Dendritic cell treated with granulocyte-macrophage colony-stimulating factor and Interleukin-4, amounts not matched to agents 40 ng/mL and 50 ng/mL, for 4 days (primary cell): ENCODE measurements around the gene LMO4.

Source experiments
- H3K27ac Mint-ChIP-seq: one replicate; pipeline ENCODE4 v1.8.0; 2022; ENCODE audit warnings: mild to moderate bottlenecking, mixed read lengths
- H3K27me3 Mint-ChIP-seq: one replicate; pipeline ENCODE4 v1.8.0; 2022; ENCODE audit warnings: mild to moderate bottlenecking, mixed read lengths
- H3K36me3 Mint-ChIP-seq: one replicate; pipeline ENCODE4 v1.8.0; 2022; ENCODE audit warnings: low read depth, mixed read lengths
- H3K4me1 Mint-ChIP-seq: one replicate; pipeline ENCODE4 v1.8.0; 2022; ENCODE audit warnings: low read depth, mixed read lengths
- H3K4me3 Mint-ChIP-seq: one replicate; pipeline ENCODE4 v1.8.0; 2022; ENCODE audit warnings: mild to moderate bottlenecking, moderate library complexity, mixed read lengths
- H3K9me3 Mint-ChIP-seq: one replicate; pipeline ENCODE4 v1.8.0; 2022; ENCODE audit warnings: mixed read lengths
- intact Hi-C: fragments of 100-400 bp; cut with micrococcal nuclease; formaldehyde crosslinking; loops from one replicate; pipeline ENCODE4 v1.15.0; 2022

LMO4 gene

GRCh38 chr1:87328272-87329050, at the start of gene LMO4:
TSS of gene LMO4 (plus strand) at chr1:87328880. CDS start at chr1:87332016, 3,136 bp downstream.
- H3K4me3 Mint-ChIP-seq = peak within 1 kb of the TSS; percentile 96
- peaks cover 28% of the 10 kb centered on the region for H3K4me1 Mint-ChIP-seq
- intact Hi-C loops = loop anchor here (10.0 kb wide), 2 partner anchors 536 to 554 kb away; no protein-coding TSS in a partner anchor
- peaks cover 3% of the 10 kb centered on the region for H3K27me3 Mint-ChIP-seq
- peaks cover 42% of the 10 kb centered on the region for H3K36me3 Mint-ChIP-seq
- peak within 1 kb of the TSS; percentile 98 for H3K27ac Mint-ChIP-seq
- H3K9me3 Mint-ChIP-seq = no peaks in the 10 kb centered on the region

- intact Hi-C loops = no loop called here
- Mint-ChIP-seq H3K27ac (no peak overlapping the region), H3K9me3 (no peaks in the 10 kb centered on the region), H3K4me3 (no peak overlapping the region), H3K27me3 (no peaks in the 10 kb centered on the region), H3K36me3 (no peaks in the 10 kb centered on the region), H3K4me1 (no peaks in the 10 kb centered on the region)
These were observed 49.2 kb upstream of the LMO4 start for GRCh38 chr1:87279536-87279875.

GRCh38 chr1:87279966-87280535, 48.6 kb upstream of the LMO4 start:
- no peak overlapping the region for H3K27ac Mint-ChIP-seq
- H3K27me3 Mint-ChIP-seq = no peaks in the 10 kb centered on the region
- no peak overlapping the region for H3K4me3 Mint-ChIP-seq
- H3K9me3 Mint-ChIP-seq = no peaks in the 10 kb centered on the region
- no peaks in the 10 kb centered on the region for H3K36me3 Mint-ChIP-seq
- no peaks in the 10 kb centered on the region for H3K4me1 Mint-ChIP-seq
- intact Hi-C loops = no loop called here

- H3K36me3 Mint-ChIP-seq = no peaks in the 10 kb centered on the region
- H3K4me3 Mint-ChIP-seq = no peak overlapping the region
- H3K9me3 Mint-ChIP-seq = no peaks in the 10 kb centered on the region
- H3K27ac Mint-ChIP-seq = no peak overlapping the region
- intact Hi-C loops = no loop called here
- H3K4me1 Mint-ChIP-seq = no peaks in the 10 kb centered on the region
- no peaks in the 10 kb centered on the region for H3K27me3 Mint-ChIP-seq
These were observed 44.0 kb upstream of the LMO4 start for GRCh38 chr1:87284456-87285240.

- Mint-ChIP-seq H3K27ac (no peak overlapping the region), H3K9me3 (no peaks in the 10 kb centered on the region), H3K36me3 (no peaks in the 10 kb centered on the region), H3K27me3 (peaks cover 3% of the 10 kb centered on the region), H3K4me3 (no peak overlapping the region), H3K4me1 (peaks cover 5% of the 10 kb centered on the region)
- intact Hi-C loops = loop anchor here (5.0 kb wide), 2 partner anchors 159 to 771 kb away; no protein-coding TSS in a partner anchor
These were observed 37.6 kb upstream of the LMO4 start for GRCh38 chr1:87291107-87291506.

GRCh38 chr1:87292684-87293493, 35.8 kb upstream of the LMO4 start:
- Mint-ChIP-seq H3K27me3 (peaks cover 3% of the 10 kb centered on the region), H3K36me3 (no peaks in the 10 kb centered on the region), H3K9me3 (no peaks in the 10 kb centered on the region), H3K4me1 (peaks cover 14% of the 10 kb centered on the region), H3K27ac (no peak overlapping the region), H3K4me3 (no peak overlapping the region)
- intact Hi-C loops = loop anchor here (1.0 to 5.0 kb wide), 3 partner anchors 161 to 769 kb away; no protein-coding TSS in a partner anchor

- Mint-ChIP-seq H3K36me3 (no peaks in the 10 kb centered on the region), H3K27me3 (peaks cover 3% of the 10 kb centered on the region), H3K27ac (no peak overlapping the region), H3K4me1 (peaks cover 18% of the 10 kb centered on the region), H3K9me3 (no peaks in the 10 kb centered on the region), H3K4me3 (no peak overlapping the region)
- intact Hi-C loops = loop anchor here (5.0 kb wide), 2 partner anchors 162 to 768 kb away; no protein-coding TSS in a partner anchor
These were observed 34.0 kb upstream of the LMO4 start for GRCh38 chr1:87294633-87295032.

- no peaks in the 10 kb centered on the region for H3K36me3 Mint-ChIP-seq
- no peak overlapping the region for H3K4me3 Mint-ChIP-seq
- intact Hi-C loops = no loop called here
- H3K4me1 Mint-ChIP-seq = peaks cover 24% of the 10 kb centered on the region
- H3K9me3 Mint-ChIP-seq = no peaks in the 10 kb centered on the region
- H3K27me3 Mint-ChIP-seq = peaks cover 1% of the 10 kb centered on the region
- H3K27ac Mint-ChIP-seq = no peak overlapping the region
These were observed 33.1 kb upstream of the LMO4 start for GRCh38 chr1:87295445-87296110.

- Mint-ChIP-seq H3K27me3 (peaks cover 1% of the 10 kb centered on the region), H3K27ac (no peak overlapping the region), H3K4me3 (no peak overlapping the region), H3K36me3 (no peaks in the 10 kb centered on the region), H3K9me3 (no peaks in the 10 kb centered on the region), H3K4me1 (peaks cover 26% of the 10 kb centered on the region)
- intact Hi-C loops = no loop called here
These were observed 32.5 kb upstream of the LMO4 start for GRCh38 chr1:87296206-87296605.

GRCh38 chr1:87299661-87300060, 29.0 kb upstream of the LMO4 start:
- H3K4me3 Mint-ChIP-seq = no peak overlapping the region
- peaks cover 31% of the 10 kb centered on the region for H3K4me1 Mint-ChIP-seq
- no peaks in the 10 kb centered on the region for H3K9me3 Mint-ChIP-seq
- H3K27me3 Mint-ChIP-seq = no peaks in the 10 kb centered on the region
- no peak overlapping the region for H3K27ac Mint-ChIP-seq
- no peaks in the 10 kb centered on the region for H3K36me3 Mint-ChIP-seq
- intact Hi-C loops = no loop called here

GRCh38 chr1:87300628-87301027, 28.1 kb upstream of the LMO4 start:
- intact Hi-C loops = no loop called here
- Mint-ChIP-seq H3K4me3 (no peak overlapping the region), H3K4me1 (peaks cover 37% of the 10 kb centered on the region)

GRCh38 chr1:87305151-87305550, 23.5 kb upstream of the LMO4 start:
- Mint-ChIP-seq H3K36me3 (no peaks in the 10 kb centered on the region), H3K4me1 (peaks cover 19% of the 10 kb centered on the region), H3K27me3 (no peaks in the 10 kb centered on the region), H3K27ac (no peak overlapping the region), H3K9me3 (no peaks in the 10 kb centered on the region), H3K4me3 (no peak overlapping the region)
- intact Hi-C loops = no loop called here

More at GRCh38 chr1:87300628-87301027, 28.1 kb upstream of the LMO4 start:
- H3K36me3 Mint-ChIP-seq = no peaks in the 10 kb centered on the region
- no peak overlapping the region for H3K27ac Mint-ChIP-seq
- no peaks in the 10 kb centered on the region for H3K27me3 Mint-ChIP-seq
- no peaks in the 10 kb centered on the region for H3K9me3 Mint-ChIP-seq

GRCh38 chr1:87305762-87306161, 22.9 kb upstream of the LMO4 start:
- intact Hi-C loops = no loop called here
- Mint-ChIP-seq H3K27me3 (no peaks in the 10 kb centered on the region), H3K4me3 (no peak overlapping the region)

More at GRCh38 chr1:87305762-87306161, 22.9 kb upstream of the LMO4 start:
- Mint-ChIP-seq H3K4me1 (peaks cover 18% of the 10 kb centered on the region), H3K36me3 (no peaks in the 10 kb centered on the region), H3K9me3 (no peaks in the 10 kb centered on the region), H3K27ac (no peak overlapping the region)
